ENCODE data around the gene BRINP2.

BRINP2 gene, protein sequence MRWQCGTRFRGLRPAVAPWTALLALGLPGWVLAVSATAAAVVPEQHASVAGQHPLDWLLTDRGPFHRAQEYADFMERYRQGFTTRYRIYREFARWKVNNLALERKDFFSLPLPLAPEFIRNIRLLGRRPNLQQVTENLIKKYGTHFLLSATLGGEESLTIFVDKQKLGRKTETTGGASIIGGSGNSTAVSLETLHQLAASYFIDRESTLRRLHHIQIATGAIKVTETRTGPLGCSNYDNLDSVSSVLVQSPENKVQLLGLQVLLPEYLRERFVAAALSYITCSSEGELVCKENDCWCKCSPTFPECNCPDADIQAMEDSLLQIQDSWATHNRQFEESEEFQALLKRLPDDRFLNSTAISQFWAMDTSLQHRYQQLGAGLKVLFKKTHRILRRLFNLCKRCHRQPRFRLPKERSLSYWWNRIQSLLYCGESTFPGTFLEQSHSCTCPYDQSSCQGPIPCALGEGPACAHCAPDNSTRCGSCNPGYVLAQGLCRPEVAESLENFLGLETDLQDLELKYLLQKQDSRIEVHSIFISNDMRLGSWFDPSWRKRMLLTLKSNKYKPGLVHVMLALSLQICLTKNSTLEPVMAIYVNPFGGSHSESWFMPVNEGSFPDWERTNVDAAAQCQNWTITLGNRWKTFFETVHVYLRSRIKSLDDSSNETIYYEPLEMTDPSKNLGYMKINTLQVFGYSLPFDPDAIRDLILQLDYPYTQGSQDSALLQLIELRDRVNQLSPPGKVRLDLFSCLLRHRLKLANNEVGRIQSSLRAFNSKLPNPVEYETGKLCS

DNA sequence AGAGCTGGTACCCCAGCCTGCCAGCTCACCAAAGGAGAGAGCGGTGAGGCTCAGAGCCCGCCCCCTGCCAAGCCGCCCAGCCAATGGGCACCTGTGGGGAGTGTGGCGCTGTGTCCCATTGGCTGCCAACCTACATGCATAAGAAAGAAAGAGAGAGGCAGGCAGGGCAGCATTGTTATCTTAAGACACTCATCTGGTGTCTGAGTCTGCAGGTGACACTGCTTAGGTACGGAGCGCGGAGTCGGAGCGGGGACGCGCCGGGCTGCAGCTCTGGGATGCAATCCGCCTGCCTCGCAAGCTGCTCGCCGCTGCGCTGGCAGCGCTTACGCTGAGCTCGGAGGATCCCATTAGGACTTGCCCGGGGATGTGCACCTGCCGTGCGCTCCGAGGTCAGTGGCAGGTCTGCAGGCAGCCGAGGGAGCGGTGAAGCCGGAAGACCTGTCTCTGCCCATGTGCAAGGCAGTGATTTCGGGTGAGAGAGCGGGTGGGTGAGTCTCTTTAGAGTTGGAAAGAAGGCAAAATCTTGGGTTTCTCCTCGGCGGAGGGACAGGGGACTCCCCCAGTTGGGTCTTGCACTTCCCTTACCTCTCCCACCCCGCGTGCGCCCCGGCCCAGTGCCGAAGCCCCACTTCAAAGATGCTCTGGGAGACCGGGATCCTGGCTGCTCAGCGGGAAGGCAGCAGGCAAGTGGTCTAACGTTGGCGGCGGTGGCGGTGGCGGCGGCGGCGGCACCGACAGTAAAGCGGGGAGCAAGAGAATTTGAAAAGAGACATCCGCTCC is at the start of gene BRINP2:
TSS of gene BRINP2 (plus strand) at position 203 of the 780 bp plus-strand sequence. CDS start 58,919 bp downstream, outside the sequence.
- peak; percentile 42 for DNase-seq

DNA sequence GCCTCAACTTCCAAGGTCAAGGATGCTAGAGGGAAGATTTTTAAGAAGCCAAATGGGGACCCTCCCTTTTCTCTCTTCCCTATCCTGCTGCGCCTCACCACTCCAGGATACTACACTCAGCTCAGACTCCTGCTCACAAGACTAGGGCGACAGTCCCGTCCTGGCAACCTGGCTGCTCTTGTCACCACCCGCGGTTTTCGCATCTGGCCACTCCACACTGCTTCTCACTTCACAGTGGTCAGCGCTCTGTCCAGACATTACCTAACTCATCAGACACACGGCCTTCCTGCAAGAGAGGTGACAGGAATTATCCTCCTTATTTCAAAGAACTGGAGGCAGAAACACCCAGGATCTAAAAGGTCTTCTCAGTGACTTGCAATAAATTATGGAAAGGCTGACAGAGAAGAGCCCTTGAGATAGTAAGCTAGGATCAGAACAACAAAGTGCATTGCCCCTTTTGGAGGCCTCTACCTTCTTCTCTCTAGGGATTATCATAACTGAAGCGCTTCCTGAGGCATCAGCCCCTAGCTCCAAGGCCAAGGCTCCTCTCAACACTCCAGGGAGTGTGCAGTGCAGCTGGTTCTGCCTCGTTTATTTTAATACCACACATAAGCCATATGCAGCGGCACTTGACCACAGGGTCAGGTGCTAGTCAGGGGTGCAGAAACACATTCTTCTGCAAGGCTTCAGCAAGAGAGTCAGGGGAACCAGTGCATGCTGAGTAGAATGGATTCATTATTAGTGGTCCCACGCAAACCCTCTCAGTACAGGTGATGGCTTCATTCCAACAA is 48.1 kb upstream of the BRINP2 start:
- DNase-seq: no peak

DNA sequence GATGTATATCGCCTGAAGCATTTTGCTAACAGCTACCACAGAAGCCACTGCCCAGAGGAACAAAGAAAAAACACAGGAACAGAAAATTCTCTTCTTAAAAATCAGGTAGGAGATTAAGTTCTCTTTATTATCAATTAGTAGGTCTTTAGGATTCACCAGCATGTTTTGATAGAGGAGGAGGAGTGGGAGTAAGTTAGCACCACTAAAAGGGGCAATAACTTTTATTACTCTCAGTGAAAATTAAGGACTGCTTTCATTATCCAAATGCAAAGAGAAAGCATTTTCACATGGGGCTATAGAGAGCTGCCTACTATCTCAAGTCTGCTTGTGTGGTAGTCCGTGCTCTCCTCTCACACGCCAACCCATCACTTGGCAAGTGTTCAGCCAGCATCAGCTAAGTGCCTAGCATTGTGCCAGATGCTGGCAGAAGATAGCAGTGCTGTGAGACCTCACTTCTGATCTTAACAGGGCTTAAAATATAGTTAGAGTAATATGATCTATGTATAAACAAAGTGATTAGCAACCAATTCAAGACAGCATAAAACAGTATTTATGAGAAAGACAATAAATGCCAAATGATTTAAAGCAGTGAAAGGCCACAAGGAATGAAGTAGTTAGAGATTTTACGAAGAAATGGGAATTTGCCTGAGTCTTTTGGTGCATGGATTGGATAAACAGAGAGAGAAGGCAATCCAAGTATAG is 46.0 kb upstream of the BRINP2 start:
- no peak for DNase-seq

DNA sequence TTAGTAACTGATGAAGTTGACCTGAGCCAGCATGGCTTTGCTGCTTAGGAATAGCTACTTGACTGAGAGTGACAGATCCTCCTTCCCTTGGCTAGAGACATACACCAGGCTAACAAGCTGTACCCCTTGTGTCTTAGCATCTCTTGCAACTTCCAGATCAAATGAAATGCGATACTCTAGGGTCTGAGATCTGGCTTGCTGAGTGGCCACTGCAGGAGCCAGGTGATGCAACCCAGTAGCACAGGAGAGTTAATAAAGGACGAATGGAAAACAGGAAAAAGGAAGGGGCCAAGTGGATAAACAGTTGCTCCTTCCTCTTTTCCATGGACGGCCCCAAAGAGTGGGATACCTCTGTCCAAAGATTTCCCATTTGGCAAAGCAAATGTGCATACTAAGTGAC is 44.5 kb upstream of the BRINP2 start:
- DNase-seq: no peak

DNA sequence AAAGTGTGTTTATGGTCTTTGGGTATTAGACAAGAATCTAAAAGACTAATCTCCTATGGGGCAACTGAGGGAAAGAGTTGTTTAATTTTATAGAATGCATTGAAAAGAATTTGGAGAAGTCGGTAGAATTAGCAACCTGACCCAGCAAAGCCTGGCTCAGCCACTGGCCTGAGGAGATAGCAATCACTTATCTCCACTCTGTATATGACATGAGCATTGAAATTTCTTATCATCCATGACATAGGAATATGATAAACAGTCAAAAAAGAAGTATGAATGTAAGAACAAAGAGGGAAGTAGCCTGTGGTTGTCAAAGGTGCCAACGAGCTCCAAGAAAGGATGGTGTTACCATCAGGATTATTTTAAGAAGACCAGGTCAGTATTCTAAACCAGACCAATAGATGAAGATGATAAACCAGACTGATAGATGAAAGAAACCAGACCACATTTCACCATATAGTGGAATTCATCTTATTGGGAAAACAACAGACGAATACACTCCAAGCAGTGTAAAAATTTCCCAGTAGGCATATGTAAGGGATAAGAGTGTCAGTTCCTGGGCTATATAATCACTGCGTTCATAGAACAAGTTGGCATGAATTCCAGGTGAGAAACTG is 42.0 kb upstream of the BRINP2 start:
- DNase-seq: no peak

DNA sequence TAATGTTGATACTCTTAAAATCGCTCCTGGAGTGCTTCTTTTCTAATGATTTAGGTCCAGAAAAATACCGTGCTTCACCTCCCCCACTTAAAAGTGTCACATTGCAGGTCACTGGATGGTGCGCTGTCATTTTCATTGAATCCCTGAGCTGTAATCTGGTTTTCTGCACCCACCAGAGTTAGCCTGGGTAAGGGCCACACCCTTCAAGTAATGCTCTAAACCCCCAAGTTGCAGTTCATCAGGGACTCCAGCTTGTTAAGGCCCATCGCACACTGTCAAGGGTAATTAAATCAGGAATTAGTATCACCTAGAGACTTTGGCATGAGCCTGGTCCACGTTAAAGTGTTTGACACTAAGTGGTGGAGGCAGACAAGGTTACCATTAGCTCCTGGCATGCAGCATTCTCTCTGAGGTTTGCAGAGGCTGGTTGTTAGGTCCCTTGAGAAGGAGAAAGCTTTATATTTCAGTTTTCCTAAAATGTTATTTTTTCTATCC is 40.3 kb upstream of the BRINP2 start:
- DNase-seq: no peak

DNA sequence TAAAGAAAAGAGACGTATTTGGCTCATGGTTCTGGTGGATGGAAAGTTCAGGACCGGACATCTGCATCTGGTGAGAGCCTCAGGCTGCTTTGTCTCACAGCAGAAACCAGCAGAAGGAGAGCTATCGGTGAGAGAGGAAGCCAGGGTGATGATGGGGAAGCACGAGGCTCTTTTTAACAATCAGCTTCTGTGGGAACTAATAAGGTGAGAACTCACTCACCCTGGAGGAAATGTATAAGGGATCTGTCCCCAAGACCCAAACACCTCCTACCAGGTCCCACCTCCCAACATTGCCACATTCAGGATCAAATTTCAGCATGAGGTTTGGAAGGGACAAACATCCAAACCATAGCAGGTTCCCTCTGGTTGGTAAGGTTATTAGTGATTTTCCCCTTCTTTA is 39.0 kb upstream of the BRINP2 start:
- no peak for DNase-seq

DNA sequence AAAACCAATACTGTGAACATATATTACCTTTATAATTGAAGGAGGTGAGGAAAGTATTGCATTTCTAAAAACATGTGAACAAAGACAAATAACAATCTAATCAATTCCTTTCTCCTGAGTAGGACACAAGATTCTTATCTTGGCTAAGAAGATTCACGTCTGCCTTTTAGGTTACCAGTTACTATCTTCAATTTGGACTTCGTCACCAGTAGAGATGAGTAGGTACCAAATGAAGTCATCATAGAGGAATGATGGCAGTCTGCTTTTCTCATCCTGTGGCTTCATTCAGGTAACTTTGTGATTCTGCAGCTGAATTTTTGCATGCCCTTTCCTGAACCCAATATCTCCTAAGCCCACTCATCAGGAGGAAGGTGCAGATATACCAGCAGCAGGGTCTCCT is 38.6 kb upstream of the BRINP2 start:
- DNase-seq: no peak

DNA sequence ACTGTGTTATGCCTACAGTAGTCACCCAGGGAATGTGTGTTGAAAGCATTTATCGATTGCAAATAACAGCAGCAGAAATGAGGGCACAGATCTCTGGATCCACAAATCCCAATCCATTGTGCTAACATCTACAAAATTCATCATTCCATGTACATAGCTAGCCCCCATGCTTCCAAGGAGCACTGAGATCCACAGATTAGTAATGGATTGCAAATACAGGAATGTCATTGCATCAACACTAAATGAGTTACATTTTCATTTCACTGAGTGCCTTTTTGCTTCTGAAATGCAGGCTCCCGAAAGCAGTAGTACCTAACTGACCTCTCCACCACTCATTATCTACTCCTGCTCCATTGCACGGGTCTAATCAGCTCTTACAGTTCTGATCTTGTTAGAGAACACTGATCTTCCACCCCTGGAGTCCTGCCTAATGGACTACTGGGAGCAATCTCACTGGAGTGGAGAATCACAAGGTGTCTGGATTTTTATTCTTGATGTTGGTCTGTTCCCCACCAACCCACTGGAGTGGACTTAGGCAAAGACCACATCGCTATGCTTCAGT is 36.7 kb upstream of the BRINP2 start:
- no peak for DNase-seq

DNA sequence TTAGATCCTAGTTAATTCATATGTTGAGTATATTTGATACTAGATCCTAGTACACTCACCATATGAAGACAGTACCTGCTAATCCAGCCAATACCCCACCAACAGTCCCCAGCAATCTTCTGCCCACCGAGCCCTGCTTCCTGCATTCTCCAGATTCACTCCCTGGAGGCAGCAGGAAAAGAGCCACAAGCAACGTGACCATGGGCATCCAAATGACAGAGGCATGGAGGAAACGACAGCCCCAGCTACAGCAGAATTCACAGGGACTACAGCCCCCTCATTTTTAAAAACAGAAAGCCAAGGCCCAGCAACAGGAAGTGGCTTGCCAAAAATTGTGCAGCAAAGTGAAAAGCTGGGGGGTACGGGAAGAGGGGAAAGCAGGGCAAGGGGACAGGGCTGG is 35.5 kb upstream of the BRINP2 start:
- no peak for DNase-seq

DNA sequence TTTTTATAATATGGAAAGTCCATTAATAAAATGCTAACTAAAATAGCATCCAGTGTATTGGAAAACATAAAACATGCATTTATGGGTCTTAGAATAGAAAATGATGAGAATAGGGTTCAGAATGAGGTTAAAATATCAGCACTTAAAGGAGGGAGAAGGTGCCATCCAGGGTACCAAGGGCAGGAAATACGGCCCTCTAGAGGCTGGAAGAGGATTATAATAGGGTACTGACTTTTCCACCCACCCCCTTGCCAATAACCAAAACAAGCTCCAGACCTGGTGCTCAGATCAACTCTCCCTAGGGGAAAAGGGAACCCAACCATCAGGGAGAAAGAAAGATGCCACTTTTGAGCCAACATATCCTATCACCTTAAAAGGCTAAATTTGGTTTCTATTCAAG is 32.9 kb upstream of the BRINP2 start:
- no peak for DNase-seq

DNA sequence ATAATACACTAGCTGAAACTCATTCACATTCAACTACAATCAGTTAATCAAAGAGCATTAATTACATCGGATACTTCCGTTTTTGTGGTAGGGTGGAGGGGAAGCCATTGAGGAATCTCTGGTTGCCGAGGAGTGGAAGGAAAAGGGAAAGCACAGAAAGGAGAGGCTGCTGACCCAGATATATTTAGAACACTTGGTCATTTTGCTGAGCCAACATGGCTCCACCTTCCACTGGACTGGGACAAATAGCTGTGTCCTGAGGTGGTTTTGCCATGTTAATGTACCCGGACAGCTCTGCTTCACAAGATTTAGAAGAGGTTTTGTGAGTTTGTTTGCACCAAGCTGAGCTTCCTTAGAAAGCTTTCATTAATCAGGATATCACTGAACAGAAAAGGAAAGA is 32.4 kb upstream of the BRINP2 start:
- DNase-seq: no peak

DNA sequence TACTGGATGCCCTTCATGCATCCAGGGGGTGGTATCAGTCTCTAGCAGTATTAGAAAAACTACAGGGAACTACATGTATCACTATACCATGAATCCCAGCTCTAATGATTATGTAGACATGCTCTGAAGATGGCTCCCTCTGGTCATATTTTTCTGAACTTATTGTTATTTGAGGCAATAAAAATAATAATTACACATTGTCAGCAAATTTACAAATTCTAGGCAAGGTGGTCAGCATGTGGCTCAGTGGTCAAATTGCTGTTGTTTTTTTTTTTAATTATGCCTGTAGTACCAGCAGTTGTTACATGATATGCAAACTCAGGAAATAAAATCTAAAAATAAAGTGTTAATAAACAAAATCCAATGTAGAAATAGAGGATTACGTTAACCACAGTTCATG is 28.7 kb upstream of the BRINP2 start:
- DNase-seq: no peak

DNA sequence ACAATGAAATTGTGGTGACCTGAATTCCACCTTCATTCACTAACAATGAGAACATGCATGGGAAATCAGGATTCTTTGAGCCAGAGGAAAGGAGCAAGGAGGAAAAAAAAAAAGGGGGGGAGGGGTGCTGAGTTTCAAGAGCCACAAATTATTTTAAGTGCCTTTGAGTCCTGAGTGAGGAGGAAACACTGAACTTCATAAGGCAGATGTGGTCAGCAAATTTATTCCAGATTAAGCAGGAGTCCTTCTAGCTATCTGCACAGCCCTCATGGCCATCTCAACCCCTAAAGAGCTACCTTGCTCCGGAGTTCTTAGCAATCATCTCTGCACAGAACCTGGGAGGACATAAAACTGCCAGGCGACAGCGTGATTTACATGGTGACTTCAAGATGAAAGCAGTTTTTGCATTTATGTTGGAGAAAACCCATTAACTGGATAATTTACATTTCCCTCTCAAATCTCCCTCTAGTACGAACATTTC is 27.9 kb upstream of the BRINP2 start:
- no peak for DNase-seq

DNA sequence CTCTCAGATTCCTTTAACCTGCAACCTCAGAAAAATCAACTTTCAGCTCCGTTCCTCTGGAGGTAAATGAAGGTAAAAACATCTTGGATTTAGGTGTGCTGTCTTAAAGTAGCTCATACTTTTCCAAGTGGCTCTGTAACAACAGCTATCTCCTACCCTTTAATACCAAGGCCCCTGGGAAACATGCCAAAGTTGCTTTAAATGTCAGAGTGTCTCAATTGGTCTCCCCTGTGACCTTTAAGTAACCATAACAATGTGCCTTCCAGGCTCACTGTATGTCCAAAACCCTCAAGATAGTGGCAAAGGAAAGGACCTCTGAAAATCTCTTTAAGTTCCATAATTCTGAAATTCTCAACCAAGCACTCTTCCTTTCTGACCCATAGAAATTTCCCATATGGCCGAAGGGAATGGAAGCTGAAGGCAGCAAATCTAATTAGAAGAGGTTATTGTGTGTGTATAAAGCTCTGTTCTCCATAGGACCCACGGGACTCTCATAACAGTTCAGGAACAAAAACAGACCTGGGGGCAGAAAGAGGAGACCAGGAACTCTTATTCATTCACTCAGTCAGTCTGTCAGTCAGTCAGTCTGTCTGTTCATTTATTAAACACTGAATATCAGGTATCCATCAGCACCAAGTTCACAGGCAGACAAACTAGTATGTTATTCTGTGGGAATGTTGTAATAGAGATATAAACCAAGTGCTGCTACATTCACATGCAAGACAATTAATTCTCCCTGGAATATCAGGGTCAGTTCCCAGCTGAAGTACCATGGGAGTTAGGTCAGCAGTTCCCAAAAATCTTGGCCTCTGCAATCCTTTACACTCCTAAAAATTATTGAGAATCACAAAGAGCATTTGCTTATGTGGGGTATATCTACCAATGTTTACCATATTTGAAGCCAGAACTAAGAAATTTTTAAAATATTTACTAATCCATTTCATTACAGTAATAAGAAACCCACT is 25.4 kb upstream of the BRINP2 start:
- no peak for DNase-seq

DNA sequence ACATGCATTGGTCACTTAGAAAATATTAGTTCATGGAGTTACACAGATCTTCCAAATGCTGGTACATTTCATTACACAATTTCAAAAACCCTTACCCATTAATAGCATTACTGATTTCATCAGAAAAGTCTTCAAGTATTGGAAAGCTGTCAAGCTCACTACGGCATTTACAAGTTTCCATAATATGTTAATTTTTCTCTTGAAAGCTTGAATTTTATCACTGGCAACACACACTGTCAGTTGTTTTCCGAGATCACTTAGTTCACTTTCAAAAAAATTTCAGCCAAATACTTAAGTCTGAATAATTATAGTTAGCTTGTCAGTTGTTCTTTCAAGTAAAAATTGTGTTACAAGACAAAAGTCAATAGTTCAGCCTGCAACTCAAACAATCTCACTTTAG is 24.3 kb upstream of the BRINP2 start:
- DNase-seq: no peak

DNA sequence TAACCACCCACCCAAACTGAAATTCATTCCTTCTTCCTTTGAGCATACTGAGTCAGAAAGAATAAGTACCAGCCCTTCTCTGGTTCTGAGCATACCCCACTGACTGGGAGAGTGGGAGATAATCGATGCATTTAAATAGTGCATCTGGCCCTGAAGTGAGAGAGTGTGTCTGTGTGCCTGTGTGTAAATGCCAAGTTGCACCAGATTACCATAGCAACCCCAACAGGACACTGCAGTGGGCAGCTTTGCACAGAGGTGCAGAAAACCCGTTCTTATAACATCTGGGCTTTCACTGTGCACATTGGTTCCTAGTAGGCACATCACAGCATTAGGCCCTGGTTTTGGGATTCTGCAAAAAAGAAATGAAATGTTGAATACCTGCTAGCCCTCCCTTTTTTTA is 8.5 kb upstream of the BRINP2 start:
- DNase-seq: no peak

DNA sequence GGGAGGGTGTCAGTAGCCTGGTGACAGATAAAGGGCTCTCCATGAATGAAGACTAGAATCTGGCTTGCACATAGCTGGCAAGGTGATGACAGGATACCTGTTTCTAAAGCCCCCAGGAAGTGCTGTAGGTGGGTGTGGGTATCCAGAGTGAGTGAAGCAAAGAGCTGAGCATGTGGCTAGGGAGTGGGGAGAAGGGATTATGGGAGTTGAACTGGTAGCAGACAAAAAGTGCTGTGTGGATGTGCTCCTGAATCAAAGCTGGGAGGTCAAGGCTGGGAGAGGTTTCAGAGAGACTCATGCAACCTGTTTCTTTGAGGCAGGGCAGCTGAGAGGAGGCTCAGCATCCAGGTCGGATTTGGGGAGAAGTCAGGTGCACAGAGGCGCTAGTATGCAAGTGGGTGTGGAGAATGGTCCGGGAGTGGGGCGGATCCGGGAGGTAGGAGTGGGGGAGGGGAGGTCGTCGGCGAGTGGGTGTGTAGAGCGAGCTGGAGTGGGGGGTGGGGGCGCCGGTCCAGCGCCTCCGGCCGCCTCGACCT is 6.8 kb upstream of the BRINP2 start:
- no peak for DNase-seq

DNA sequence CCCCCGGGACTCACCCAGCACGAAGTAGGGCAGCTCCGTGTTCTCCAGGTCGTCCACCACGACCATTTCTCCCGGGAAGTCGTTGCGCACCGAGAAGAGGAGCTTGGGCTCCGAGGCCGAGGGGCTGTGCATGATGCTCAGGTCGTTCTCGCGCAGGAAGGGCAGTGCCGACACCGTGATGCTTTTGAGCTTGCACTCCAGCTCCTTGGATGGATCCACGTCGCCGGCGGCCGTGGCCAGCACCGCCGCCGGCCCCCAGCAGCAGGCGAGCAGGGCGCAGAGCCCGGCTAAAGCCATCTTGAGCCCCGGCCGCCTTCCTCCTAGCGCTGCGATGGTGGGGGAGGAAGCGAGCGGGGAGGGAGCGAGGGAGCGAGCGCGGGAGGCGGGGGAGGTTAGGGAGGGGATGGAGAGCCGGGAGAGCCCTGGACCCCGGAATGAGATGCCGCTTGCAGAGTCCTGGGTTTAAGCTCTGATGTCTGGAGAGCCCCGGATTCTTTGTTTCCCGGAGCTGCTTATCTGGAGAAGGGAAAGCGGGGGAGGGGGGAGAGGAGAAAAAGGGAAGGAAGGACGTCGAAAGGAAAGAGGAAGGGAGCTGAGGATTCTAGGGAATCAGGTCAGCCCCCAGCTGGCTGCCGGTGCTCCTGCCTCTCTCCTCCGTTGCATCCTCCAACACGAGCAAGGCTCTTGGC is 6.2 kb upstream of the BRINP2 start, which contains the start of gene ASTN1:
TSS of gene ASTN1 (minus strand) at position 333 of the 689 bp plus-strand sequence. CDS start at position 297, 36 bp downstream.
- no peak for DNase-seq
